HEK293 (cell line): Measurements from ENCODE around the gene SETD1B.

ENCODE experiments used
- CTCF ChIP-seq: fragments of 450-650 bp; formaldehyde crosslinking; IDR thresholded peaks from 2 replicates; pipeline ENCODE4 v1.5.1; 2016; ENCODE audit warnings: missing biosample characterization, missing genetic modification characterization
- ZBTB1 ChIP-seq: fragments of 450-650 bp; formaldehyde crosslinking; IDR thresholded peaks from 2 replicates; pipeline ENCODE4 v1.5.1; 2016; ENCODE audit warnings: missing biosample characterization, missing genetic modification characterization
- ZNF184 ChIP-seq: fragments of 450-650 bp; IDR thresholded peaks from 2 replicates; pipeline ENCODE4 v1.5.1; 2018; ENCODE audit warnings: missing biosample characterization, mild to moderate bottlenecking, missing genetic modification characterization
- ZNF266 ChIP-seq: fragments of 450-650 bp; formaldehyde crosslinking; IDR thresholded peaks from 2 replicates; pipeline ENCODE4 v1.5.1; 2016; ENCODE audit warnings: missing biosample characterization, missing genetic modification characterization, low read depth
- ZNF521 ChIP-seq: fragments of 450-650 bp; formaldehyde crosslinking; IDR thresholded peaks from 2 replicates; pipeline ENCODE4 v1.5.1; 2017; ENCODE audit warnings: missing biosample characterization, mild to moderate bottlenecking, missing genetic modification characterization
- ZNF629 ChIP-seq: fragments of 450-650 bp; formaldehyde crosslinking; IDR thresholded peaks from 2 replicates; pipeline ENCODE4 v1.5.1; 2017; ENCODE audit warnings: missing biosample characterization, missing genetic modification characterization
- ZNF701 ChIP-seq: fragments of 450-650 bp; formaldehyde crosslinking; IDR thresholded peaks from 2 replicates; pipeline ENCODE4 v1.5.1; 2016; ENCODE audit warnings: missing biosample characterization, missing genetic modification characterization

- TF ChIP-seq ZNF629 (tag by site-specific recombination) (no peak), ZNF266 (tag by site-specific recombination) (no peak), CTCF (tag by site-specific recombination) (peak; percentile 76), ZNF521 (tag by site-specific recombination) (no peak), ZNF184 (tag by site-specific recombination) (no peak), ZNF701 (no peak), ZBTB1 (tag by site-specific recombination) (no peak)
Observed at GRCh38 chr12:121773011-121773777, 30.6 kb upstream of the SETD1B start.
